Measurements from ENCODE around the gene HTR4.

GRCh38 chr5:148645527-148645926, 8.8 kb downstream of the HTR4 start:
- TF ChIP-seq CTCF (IDR thresholded peaks at IDR 0.05) (no peak), EP300 (IDR thresholded peaks at IDR 0.05) (no peak), POLR2AphosphoS5 (IDR thresholded peaks at IDR 0.05) (no peak)
